Islet of Langerhans (tissue), 1 donor: Measurements from ENCODE around the gene TRIM54.

Experiments
- FAIRE-seq: peaks from one replicate; lab custom pipeline; 2011; peaks lifted over from hg19 to GRCh38; lab: Jason Lieb, UNC

The TRIM54 gene, protein sequence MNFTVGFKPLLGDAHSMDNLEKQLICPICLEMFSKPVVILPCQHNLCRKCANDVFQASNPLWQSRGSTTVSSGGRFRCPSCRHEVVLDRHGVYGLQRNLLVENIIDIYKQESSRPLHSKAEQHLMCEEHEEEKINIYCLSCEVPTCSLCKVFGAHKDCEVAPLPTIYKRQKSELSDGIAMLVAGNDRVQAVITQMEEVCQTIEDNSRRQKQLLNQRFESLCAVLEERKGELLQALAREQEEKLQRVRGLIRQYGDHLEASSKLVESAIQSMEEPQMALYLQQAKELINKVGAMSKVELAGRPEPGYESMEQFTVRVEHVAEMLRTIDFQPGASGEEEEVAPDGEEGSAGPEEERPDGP

DNA sequence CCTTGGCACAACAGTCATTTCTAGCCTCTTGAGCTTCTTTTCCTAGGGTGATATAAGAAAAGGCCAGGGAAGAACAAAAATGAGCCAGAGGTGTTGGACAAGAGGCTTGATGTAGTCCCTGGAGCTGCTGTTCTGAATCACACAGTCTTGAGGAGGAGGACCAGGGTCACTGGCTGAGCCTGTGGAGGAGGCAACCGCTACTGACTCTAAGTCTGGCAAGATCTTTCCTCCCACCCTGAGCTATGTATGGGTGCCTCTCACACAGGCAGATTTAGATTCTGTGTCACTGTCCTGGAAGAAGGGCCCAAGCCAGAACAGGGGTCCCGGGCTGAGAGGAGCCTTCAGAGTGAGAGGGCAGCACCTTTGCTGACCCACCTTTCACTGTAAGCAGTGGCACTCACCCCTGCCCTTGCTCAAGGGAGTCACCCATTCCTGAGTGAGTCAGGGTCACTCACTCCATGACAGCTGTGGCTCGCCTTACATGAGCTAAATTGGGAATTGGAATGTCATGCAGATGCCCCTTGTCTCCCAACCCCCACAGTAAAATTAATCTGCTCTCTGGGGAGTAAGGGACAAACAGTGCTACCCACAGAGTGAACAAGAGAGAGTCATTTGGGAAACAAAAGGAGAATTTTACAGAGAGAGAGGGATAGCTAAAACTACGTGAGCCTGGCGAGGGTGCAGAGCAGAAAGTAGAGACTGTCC lies at the start of gene TRIM54:
TRIM54 (plus strand) TSS at position 575 of the 705 bp plus-strand sequence. CDS start 303 bp downstream, outside the sequence.
- no peak for FAIRE-seq

DNA sequence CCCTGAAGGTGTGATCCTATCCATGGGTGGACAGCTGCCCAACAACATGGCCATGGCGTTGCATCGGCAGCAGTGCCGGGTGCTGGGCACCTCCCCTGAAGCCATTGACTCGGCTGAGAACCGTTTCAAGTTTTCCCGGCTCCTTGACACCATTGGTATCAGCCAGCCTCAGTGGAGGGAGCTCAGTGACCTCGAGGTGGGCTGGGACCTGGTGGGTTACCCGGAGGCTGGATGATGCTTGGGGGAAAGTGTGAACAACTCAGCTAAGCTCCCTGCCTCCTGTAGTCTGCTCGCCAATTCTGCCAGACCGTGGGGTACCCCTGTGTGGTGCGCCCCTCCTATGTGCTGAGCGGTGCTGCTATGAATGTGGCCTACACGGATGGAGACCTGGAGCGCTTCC lies 48.9 kb upstream of the TRIM54 start:
- no peak for FAIRE-seq

DNA sequence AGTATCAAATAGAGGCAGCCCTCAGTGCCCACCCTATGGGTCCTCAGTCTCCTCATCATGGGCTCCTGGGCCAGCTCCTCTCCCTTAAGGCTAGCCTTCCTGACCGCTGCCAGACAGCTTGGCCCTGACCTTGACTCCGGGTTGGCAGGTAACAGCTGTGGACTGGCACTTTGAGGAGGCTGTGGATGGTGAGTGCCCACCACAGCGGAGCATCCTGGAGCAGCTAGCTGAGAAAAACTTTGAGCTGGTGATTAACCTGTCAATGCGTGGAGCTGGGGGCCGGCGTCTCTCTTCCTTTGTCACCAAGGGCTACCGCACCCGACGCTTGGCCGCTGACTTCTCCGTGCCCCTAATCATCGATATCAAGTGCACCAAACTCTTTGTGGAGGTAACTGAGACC lies 46.1 kb upstream of the TRIM54 start:
- no peak for FAIRE-seq

DNA sequence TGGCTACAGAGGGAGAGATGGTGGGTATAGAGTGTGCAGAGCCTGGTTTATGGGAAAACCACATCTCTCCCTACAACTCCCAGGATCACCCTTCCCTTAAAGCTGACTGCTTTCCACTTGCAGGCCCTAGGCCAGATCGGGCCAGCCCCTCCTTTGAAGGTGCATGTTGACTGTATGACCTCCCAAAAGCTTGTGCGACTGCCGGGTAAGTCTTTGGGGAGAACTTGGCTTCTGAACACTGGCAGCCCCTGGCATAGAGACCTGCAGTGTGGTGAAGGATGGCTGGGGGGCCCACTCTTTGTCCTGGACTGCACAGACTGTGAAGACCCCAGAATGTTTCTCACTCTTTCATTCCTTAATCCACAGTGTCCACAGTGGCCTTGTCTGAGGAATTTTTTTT lies 45.6 kb upstream of the TRIM54 start:
- FAIRE-seq, result no peak

DNA sequence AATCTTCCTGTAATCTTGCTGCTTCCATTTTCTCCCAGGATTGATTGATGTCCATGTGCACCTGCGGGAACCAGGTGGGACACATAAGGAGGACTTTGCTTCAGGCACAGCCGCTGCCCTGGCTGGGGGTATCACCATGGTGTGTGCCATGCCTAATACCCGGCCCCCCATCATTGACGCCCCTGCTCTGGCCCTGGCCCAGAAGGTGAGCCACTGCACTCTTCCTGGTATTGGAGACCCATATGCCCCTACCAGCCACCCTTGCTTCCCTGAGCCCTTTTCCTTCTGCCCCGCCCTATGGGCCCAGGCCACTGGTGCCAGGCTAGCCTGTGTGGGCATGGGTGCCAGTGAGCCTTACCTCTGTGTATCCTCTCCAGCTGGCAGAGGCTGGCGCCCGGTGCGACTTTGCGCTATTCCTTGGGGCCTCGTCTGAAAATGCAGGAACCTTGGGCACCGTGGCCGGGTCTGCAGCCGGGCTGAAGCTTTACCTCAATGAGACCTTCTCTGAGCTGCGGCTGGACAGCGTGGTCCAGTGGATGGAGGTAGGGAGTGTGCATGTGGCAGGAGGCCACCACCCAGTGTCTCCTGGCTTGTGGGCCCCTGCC lies 44.8 kb upstream of the TRIM54 start:
- no peak for FAIRE-seq

DNA sequence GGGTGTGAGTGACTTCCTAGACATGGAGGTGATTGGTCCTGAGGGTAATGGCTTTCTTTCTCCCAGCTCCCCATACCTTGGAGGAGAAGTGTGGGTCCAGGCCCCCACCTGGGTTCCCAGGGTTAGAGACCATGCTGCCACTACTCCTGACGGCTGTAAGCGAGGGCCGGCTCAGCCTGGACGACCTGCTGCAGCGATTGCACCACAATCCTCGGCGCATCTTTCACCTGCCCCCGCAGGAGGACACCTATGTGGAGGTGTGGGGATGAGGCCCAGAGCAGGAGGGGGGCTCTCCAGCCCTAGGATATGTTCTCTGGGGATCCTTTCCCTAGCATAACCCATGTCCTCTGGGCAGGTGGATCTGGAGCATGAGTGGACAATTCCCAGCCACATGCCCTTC lies 43.3 kb upstream of the TRIM54 start:
- FAIRE-seq, result no peak

DNA sequence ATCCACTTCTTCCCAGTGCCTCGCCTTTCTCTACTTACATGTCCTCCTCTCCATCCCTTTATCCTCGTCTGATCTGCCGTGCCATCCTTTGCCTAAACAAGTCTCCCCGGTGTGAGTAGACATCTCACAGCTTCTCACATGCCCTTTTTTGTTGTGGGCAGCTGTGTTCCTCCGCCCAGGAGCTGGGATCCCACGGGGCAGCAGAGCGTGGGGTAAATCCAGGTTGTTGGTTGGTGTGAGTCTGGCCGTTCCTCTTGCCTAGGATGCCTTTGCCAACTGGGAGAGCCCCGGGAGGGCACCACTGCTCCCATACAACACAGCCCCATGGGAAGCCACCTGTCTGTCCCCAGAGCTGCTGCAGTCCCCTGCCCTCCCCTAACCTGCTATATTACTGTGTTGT lies 41.8 kb upstream of the TRIM54 start:
- no peak for FAIRE-seq

DNA sequence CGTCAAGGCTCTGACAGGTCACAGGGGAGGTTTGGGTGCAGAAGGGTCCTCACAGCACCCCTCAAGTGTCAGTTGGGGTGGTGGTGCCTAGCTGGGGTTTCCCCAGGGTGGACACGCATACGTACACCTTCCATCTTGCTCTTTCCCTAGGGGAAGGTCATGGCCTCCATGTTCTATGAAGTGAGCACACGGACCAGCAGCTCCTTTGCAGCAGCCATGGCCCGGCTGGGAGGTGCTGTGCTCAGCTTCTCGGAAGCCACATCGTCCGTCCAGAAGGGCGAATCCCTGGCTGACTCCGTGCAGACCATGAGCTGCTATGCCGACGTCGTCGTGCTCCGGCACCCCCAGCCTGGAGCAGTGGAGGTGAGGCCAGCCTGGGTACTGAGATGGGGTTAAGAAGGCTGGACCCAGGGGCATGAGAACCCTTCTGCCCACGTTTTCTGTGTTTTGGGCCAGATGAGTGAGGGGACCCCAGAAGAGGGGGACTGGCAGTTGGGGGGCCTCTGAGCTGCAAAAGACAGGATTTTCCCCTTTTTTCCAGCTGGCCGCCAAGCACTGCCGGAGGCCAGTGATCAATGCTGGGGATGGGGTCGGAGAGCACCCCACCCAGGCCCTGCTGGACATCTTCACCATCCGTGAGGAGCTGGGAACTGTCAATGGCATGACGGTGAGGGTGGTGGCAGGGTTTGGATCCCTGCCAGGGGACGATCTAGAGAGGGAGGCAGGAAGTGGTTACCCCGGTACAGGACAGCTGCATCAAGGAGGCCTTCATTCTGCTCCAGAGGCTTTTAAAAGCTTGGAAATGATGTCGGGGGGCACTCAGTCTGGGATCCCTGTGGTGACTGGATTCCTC lies 40.2 kb upstream of the TRIM54 start:
- FAIRE-seq, result no peak

DNA sequence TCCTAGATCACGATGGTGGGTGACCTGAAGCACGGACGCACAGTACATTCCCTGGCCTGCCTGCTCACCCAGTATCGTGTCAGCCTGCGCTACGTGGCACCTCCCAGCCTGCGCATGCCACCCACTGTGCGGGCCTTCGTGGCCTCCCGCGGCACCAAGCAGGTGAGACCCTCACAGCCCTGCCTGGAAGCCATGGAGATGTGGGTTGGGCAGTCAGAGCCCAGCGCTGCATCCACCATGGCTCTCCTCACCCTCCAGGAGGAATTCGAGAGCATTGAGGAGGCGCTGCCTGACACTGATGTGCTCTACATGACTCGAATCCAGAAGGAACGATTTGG lies 39.6 kb upstream of the TRIM54 start:
- FAIRE-seq, result no peak

DNA sequence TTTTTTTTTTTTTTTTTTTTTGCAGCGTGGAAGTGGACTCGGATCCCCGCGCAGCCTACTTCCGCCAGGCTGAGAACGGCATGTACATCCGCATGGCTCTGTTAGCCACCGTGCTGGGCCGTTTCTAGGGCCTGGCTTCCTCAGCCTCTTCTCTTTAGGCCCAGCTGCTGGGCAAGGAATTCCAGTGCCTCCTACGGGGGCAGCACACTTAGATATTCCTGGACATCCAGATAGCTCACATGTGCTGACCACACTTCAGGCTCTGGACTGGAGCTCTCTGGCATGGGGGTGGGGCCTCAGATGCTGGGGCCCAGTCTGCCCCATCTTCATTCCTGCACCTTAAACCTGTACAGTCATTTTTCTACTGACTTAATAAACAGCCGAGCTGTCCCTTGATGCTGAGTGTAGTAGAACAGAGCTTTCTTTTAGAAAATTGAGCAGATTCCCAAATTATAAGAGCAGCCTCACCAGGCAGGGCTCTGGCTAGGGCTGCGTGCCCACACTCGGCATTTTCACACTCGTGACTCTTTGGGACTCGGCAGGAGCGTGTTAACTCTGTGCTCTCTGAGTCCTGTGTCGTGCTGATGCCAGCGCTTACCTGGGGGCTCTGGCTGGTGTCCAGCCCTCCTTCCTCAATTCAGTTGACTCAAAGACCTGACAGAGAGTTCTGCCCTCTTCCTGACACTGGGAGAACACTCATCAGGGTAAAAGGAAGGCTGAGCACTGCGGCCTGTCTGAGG lies 38.7 kb upstream of the TRIM54 start:
- no peak for FAIRE-seq

DNA sequence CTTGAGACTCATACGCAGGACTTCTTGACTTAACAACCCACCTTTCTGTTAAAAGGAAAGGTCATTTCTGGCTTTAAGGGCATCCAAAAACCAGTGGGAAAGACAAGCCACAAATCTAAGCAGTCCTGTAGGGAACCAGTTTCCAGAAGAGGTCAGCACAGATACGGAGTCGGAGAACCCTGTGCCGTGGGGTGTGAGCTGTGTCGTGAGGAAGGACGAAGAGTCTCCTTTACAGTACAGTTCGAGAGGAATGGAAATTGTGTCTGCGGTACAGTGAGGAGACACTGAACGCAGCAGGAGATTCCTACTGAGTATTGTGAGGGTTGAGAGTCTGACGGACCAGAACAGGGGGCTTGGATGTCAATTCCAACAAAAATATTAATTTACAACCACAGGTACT lies 37.1 kb upstream of the TRIM54 start:
- FAIRE-seq, result no peak

DNA sequence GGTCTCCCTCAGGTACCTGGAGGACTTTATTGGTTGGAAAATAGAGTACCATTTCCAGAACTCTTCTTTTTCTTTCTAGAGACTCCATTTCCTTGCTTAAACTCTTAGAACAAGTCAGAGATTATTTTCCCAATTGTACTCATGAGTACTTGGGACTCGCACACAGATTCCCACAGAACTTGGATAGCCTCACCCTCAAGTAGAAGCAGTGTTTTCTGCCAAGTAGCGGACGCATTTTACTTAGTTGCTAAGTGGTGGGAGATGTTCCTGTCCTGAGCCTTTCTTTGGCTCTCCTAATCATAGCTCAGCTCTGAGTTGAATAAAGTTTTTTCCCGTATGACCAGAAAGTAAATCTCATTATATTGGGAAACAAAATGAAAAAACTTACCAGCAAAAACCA lies 36.6 kb upstream of the TRIM54 start:
- no peak for FAIRE-seq

DNA sequence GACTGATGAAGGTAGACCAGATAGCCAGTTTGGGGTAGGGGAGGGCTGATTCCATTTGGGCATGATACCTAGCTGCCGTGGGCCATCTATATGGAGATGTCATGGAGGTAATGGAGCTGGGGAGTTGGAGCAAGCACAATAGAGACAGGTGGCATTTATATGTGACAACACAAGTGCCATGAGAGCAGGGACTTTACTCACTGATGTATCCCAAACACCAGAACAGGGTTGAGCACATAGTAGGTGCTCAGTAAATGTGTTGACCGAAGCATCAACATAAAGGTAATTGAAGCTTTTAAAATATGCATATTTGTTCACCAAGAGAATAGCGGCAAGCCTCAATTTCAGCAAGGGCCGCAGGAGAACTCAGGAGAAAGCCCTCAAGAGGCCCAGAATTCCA lies 34.3 kb upstream of the TRIM54 start:
- FAIRE-seq, result no peak

DNA sequence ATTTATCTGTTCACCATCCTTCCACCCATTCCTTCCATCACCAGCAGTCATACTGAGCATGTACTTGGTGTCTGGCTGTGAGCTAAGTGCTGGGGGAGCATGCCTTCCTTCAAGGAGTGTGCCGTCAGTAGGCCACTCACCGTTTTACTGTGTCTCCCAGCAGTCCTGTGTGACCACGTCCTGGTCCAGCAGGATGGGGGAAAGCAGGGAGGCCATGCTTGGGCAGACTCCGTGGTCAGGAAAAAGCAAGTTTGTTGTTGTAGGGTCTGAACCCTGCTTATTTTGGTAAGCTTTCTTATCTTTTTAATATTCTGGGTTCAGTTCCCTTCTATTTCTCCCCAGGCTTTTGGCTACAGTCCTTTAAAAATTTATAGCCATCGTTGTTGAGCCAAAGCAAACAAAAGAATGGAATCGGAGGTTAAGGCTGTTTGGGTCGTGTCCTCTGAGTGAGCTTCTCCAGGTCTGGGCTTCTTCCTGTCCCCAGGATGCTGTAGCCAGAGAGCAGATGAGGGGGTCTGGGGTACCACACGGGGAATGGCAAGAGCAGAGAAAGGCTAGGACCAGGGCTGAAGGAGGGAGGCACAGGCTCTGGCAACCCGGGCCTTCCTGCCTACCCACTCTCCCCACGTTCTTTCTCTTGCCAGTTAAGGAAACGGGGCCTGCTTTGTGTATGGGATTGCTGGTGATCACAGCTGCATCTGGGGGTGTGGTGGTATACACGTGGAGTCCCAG lies 32.9 kb upstream of the TRIM54 start:
- FAIRE-seq, result no peak

DNA sequence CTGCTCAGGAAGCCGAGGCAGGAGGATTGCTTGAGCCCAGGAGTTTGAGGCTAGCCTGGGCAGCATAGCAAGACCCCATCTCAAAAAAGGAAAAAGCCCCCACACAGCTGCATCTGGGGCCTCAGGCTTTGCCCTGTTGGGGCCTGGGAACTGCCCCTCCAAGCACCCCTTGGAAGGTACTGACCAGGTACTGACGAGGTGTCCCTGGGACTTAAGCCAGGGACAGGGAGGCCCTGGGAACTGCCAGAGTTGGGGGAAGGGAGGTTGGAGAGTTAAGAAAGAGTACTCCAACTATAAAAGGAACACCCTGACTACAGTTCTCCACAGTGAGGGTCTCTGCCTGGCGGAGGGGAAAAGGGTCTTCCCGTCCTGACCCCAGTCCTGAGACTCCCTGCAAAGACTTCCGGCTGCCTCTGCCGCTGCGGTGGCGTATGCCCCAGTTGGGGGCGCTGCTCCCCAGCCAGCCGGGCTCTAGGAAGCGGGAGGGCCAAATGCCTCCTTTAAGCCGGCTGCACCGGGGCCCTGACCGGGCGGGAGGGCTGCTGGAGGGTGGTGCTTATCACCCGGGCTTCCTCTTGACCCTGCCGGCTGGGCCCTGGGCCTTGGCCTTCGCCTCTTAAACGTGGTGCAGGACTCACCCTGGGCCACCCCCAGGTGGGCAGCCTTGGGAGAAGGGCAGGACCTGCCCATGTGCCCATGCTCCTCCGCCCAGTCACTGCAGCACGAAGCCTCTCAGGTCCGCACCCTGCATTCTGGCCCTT lies 32.2 kb upstream of the TRIM54 start:
- no peak for FAIRE-seq

DNA sequence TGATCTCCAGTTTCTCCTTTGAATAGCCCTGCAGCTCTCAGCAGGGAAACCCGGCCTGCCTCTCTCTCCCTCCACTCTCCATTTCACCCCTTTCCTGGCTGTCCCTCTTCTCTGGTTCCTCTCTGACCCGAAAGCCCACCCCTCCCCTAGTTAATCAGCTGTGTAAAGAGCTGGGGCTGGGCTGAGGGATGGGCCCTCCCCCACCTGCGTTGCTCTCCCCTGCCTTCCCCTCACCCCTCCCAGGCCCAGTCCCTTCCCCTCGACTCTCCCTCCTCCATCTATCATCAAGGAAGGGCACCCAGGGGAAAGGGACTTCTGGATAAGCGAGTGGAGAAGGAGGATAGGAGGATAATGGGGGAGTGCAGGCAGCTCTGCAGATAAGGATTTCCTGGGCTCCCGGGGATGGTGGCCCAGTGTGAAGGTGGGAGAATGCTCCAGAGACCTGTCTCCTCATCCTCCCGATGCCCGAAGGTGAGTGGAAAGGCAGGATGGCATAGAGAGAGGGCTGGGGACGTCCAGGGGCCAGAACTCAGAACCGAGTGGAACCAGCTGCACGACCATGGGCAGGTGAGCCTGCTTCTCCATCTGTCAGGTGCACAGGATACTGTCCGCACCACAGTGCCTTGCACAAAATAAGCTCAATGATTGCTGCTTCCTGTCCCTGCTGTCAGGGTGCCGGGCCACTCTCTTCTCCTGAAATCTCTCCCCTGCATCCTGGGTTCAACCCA lies 31.4 kb upstream of the TRIM54 start:
- no peak for FAIRE-seq

DNA sequence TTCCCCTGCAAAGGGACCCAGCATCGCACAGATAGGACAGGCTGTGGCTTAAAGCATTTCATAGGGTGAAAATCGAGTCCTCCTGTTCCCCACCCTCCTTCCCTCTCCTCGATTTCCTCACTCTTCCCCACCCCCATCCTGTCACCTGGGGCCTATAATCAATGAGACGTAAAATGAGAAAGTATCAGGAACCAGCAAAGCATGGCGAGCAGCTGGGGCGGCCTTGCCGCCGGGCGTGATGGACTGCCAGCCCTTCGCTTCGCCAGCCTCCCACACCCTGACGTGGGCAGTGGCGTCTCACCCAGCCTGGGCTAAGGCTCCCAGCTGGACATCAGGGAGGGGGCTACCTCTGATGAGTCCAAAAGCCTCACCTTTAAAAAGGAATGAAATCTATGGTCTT lies 30.5 kb upstream of the TRIM54 start:
- no peak for FAIRE-seq

DNA sequence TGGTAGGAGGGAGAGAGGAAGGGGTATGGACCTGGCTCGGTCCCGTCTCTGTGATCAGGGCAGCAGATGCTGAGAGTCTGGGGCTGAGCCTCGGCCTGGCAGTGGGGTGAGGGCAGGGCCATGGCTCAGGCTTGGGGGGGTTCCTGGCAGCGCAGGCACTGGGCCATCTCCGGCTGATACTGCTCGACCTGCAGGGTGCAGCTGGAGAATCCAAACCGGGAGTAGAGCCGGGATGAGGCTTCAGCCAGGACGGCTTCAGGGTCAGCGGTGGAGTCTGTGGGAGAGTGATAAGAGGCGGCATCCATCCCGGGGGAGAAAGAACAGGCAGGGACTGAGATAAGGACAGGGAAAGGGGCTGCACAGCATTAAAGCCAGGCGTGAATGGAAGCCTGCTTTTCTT lies 27.0 kb upstream of the TRIM54 start:
- FAIRE-seq, result no peak

DNA sequence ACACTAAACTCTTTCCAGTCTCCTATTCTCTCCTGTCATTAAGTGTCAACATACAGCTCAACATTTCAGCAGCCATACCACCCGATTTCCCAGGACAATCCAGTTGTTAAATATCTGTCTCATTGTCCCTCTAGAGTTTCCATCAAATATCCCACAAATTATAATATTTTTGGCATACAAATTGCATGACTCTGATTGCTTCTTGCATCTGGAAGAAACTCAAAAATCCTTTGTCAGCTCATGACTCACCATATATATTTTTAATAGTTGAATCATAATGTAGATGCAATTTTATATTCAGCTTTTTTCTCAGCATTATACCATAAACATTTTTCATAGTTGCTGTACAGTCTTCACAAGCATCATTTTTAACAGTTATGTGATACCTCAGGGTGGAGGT lies 26.6 kb upstream of the TRIM54 start:
- no peak for FAIRE-seq
